HG02852 (cell line): ENCODE measurements around the gene SYNE1.

Source experiments
- ATAC-seq: cut with Tn5 transposase; IDR thresholded peaks from one replicate; pipeline ENCODE4 v1.9.1; 2021; ENCODE audit warnings: mild to moderate bottlenecking, moderate library complexity; ENCODE audit not compliant: unreplicated experiment

The SYNE1 gene

GRCh38 chr6:152201120-152201519 is 436.0 kb downstream of the SYNE1 start:
- ATAC-seq = no peak

- no peak for ATAC-seq
Observed at GRCh38 chr6:152195896-152196295, 441.3 kb downstream of the SYNE1 start.

- ATAC-seq = no peak
Observed at GRCh38 chr6:152189736-152190135, 447.4 kb downstream of the SYNE1 start.

- ATAC-seq = no peak
Observed at GRCh38 chr6:152188011-152188410, 449.2 kb downstream of the SYNE1 start.

GRCh38 chr6:152186840-152187239 is 450.3 kb downstream of the SYNE1 start:
- ATAC-seq = no peak

GRCh38 chr6:152184917-152185574 is 452.1 kb downstream of the SYNE1 start:
- peak; percentile 82 for ATAC-seq

- ATAC-seq = peak; percentile 43
Observed at GRCh38 chr6:152184573-152184916, 452.6 kb downstream of the SYNE1 start.

GRCh38 chr6:152180601-152181000 is 456.6 kb downstream of the SYNE1 start:
- no peak for ATAC-seq

- ATAC-seq = no peak
Observed at GRCh38 chr6:152176268-152176667, 460.9 kb downstream of the SYNE1 start.

GRCh38 chr6:152173957-152174356 is 463.2 kb downstream of the SYNE1 start:
- ATAC-seq = no peak

- no peak for ATAC-seq
Observed at GRCh38 chr6:152173321-152173720, 463.8 kb downstream of the SYNE1 start.

- ATAC-seq = peak; percentile 97
Observed at GRCh38 chr6:152170702-152171667, 466.2 kb downstream of the SYNE1 start.

GRCh38 chr6:152170313-152170701 is 466.9 kb downstream of the SYNE1 start:
- ATAC-seq = no peak

- ATAC-seq = no peak
Observed at GRCh38 chr6:152167641-152168603, 469.2 kb downstream of the SYNE1 start.

GRCh38 chr6:152166897-152167296 is 470.3 kb downstream of the SYNE1 start:
- ATAC-seq = no peak

GRCh38 chr6:152166497-152166896 is 470.7 kb downstream of the SYNE1 start:
- ATAC-seq = no peak

- no peak for ATAC-seq
Observed at GRCh38 chr6:152164957-152165356, 472.2 kb downstream of the SYNE1 start.

GRCh38 chr6:152161501-152161900 is 475.7 kb downstream of the SYNE1 start:
- ATAC-seq = peak; percentile 52

GRCh38 chr6:152160346-152160745 is 476.8 kb downstream of the SYNE1 start:
- peak; percentile 94 for ATAC-seq

GRCh38 chr6:152155792-152156191 is 481.4 kb downstream of the SYNE1 start:
- no peak for ATAC-seq
